Osteoblast (primary cell): ENCODE results near the gene VDAC1. TPM values are rescaled to one million over a fixed set of nuclear protein-coding genes. Genes with fewer than 3 reads are reported as not detected.

Experiments
- DNase-seq: peaks from one replicate; pipeline ENCODE4 v3.0.0; 2011; ENCODE audit warnings: low spot score, mixed read lengths; ENCODE audit not compliant: insufficient read length; ENCODE audit errors: missing footprints
- H2AFZ ChIP-seq: 2 replicates; pipeline ENCODE4 v1.6.0; 2011; ENCODE audit warnings: mild to moderate bottlenecking, low read length
- H3K27ac ChIP-seq: 2 replicates; pipeline ENCODE4 v1.5.1; 2011; ENCODE audit warnings: mild to moderate bottlenecking, low read depth, low read length, moderate library complexity
- H3K27me3 ChIP-seq: 2 replicates; pipeline ENCODE4 v1.6.0; 2012; ENCODE audit warnings: mild to moderate bottlenecking, control low read depth, inconsistent platforms, low read length, moderate library complexity; ENCODE audit not compliant: insufficient read depth
- H3K36me3 ChIP-seq: 2 replicates; pipeline ENCODE4 v1.5.1; 2011; ENCODE audit warnings: mild to moderate bottlenecking, low read length, control low read depth, moderate library complexity; ENCODE audit not compliant: insufficient read depth
- H3K4me1 ChIP-seq: 2 replicates; pipeline ENCODE4 v1.5.1; 2011; ENCODE audit warnings: mild to moderate bottlenecking, low read length, control low read depth, moderate library complexity; ENCODE audit not compliant: insufficient read depth
- H3K4me2 ChIP-seq: 2 replicates; pipeline ENCODE4 v1.6.0; 2011; ENCODE audit warnings: mild to moderate bottlenecking, low read length; ENCODE audit not compliant: insufficient read depth
- H3K4me3 ChIP-seq: fragments of 200-600 bp; sonication (generic); 3 replicates; pipeline ENCODE4 v1.5.1; 2012; ENCODE audit warnings: mild to moderate bottlenecking, low read length, inconsistent platforms; ENCODE audit not compliant: insufficient read depth
- H3K79me2 ChIP-seq: 2 replicates; pipeline ENCODE4 v1.6.0; 2012; ENCODE audit warnings: mild to moderate bottlenecking, low read length, control low read depth, inconsistent platforms; ENCODE audit not compliant: insufficient read depth
- H3K9me3 ChIP-seq: 2 replicates; pipeline ENCODE4 v1.5.1; 2011; ENCODE audit warnings: low read depth, low read length, control low read depth
- H4K20me1 ChIP-seq: 2 replicates; pipeline ENCODE4 v1.6.0; 2012; ENCODE audit warnings: mild to moderate bottlenecking, low read length, control low read depth; ENCODE audit not compliant: insufficient read depth
- CTCF ChIP-seq: IDR thresholded peaks from 2 replicates; pipeline ENCODE4 v1.5.1; 2011; ENCODE audit warnings: mild to moderate bottlenecking, low read depth, low read length, moderate library complexity; ENCODE audit errors: extremely low read depth
- total RNA-seq: library from RNA; depleted of rRNA; stranded (reverse); fragments of >200 nt; gene quantifications from 2 replicates; pipeline ENCODE4 v1.2.3, GENCODE V29; 2012

VDAC1 gene
- total RNA-seq, 1 donor: 264 TPM

GRCh38 chr5:133925866-133926488 is 78.8 kb downstream of the VDAC1 start:
- H4K20me1 ChIP-seq: no peaks in the 10 kb centered on the region
- H3K27me3 ChIP-seq: no peaks in the 10 kb centered on the region
- H3K36me3 ChIP-seq: no peaks in the 10 kb centered on the region
- H2AFZ ChIP-seq: no peak overlapping the region
- TF ChIP-seq CTCF: no peak
- H3K4me1 ChIP-seq: peaks cover 15% of the 10 kb centered on the region
- no peaks in the 10 kb centered on the region for H3K79me2 ChIP-seq
- H3K4me2 ChIP-seq: no peak overlapping the region
- H3K4me3 ChIP-seq: no peak overlapping the region
- no peaks in the 10 kb centered on the region for H3K9me3 ChIP-seq
- no peak overlapping the region for H3K27ac ChIP-seq
- DNase-seq: no peak

- no peak for TF ChIP-seq CTCF
- Histone ChIP-seq H4K20me1 (no peaks in the 10 kb centered on the region), H3K4me2 (no peak overlapping the region)
These were observed 79.5 kb downstream of the VDAC1 start for GRCh38 chr5:133925269-133925668.

GRCh38 chr5:133924221-133924920 is 80.4 kb downstream of the VDAC1 start:
- Histone ChIP-seq H3K9me3 (no peaks in the 10 kb centered on the region), H2AFZ (peak overlapping the region; percentile 38), H3K79me2 (no peaks in the 10 kb centered on the region), H3K4me2 (no peak overlapping the region), H4K20me1 (no peaks in the 10 kb centered on the region), H3K4me3 (no peak overlapping the region), H3K4me1 (no peaks in the 10 kb centered on the region), H3K27ac (no peak overlapping the region), H3K27me3 (no peaks in the 10 kb centered on the region), H3K36me3 (no peaks in the 10 kb centered on the region)
- no peak for TF ChIP-seq CTCF
- DNase-seq: no peak

More at GRCh38 chr5:133925269-133925668, 79.5 kb downstream of the VDAC1 start:
- Histone ChIP-seq H3K9me3 (no peaks in the 10 kb centered on the region), H3K79me2 (no peaks in the 10 kb centered on the region), H3K27ac (no peak overlapping the region), H2AFZ (no peak overlapping the region), H3K36me3 (no peaks in the 10 kb centered on the region), H3K4me3 (no peak overlapping the region), H3K27me3 (no peaks in the 10 kb centered on the region), H3K4me1 (peaks cover 9% of the 10 kb centered on the region)
- DNase-seq: no peak

GRCh38 chr5:133921979-133922378 is 82.8 kb downstream of the VDAC1 start:
- Histone ChIP-seq H3K79me2 (no peaks in the 10 kb centered on the region), H4K20me1 (no peaks in the 10 kb centered on the region), H3K4me1 (no peaks in the 10 kb centered on the region), H3K9me3 (no peaks in the 10 kb centered on the region), H3K36me3 (no peaks in the 10 kb centered on the region), H3K4me2 (no peak overlapping the region), H3K27ac (no peak overlapping the region), H2AFZ (no peak overlapping the region), H3K4me3 (no peak overlapping the region), H3K27me3 (peaks cover 7% of the 10 kb centered on the region)
- no peak for TF ChIP-seq CTCF
- DNase-seq: no peak
